Body of pancreas (tissue), 4 donors: ENCODE data around the gene TST.
A peak's percentile ranks its signal among the peaks of the same experiment; 100 is the strongest.

Source experiments
- CTCF ChIP-seq, 7 experiments: fragments of 450-650 bp in 4 of 7; fragments of 200-600 bp in 3 of 7; sonication (generic) in 3 of 7; IDR thresholded peaks; one replicate each; pipeline ENCODE4 v1.5.1; 2016 to 2019; ENCODE audit warnings: antibody characterized with exemption in 7 of 7
- POLR2A ChIP-seq, 3 donors: fragments of 450-650 bp; IDR thresholded peaks; one replicate each; pipeline ENCODE4 v1.6.1; 2016; ENCODE audit warnings: antibody characterized with exemption in 3 of 3, mild to moderate bottlenecking in 2 of 3

GRCh38 chr22:37018815-37019308 is 385 bp downstream of the TST start:
- no peak for TF ChIP-seq CTCF (IDR thresholded peaks at IDR 0.05)
- peak in 1 of 3 donors; percentile 21 for TF ChIP-seq POLR2A (IDR thresholded peaks at IDR 0.05)
